ENCODE results near the gene SLC41A2.

DNA sequence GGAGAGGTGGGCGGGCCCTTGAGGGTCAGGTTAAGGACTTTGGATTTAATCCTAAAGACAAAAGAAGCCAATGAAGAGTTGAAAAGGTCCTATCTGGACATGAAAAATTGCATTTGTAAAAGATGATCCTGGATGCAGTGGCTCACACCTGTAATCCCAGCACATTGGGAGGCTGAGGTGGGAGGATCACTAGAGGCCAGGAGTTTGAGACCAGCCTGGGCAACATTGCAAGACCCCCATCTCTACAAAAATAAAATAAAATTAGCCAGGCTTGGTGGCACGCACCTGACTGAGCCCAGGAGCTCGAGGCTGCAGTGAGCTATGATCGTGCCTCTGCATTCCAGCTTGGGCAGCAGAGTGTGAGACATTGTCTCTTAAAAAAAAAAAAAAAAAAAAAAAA lies 2.4 kb upstream of the SLC41A2 start:
- TF ChIP-seq, protein P1, sequence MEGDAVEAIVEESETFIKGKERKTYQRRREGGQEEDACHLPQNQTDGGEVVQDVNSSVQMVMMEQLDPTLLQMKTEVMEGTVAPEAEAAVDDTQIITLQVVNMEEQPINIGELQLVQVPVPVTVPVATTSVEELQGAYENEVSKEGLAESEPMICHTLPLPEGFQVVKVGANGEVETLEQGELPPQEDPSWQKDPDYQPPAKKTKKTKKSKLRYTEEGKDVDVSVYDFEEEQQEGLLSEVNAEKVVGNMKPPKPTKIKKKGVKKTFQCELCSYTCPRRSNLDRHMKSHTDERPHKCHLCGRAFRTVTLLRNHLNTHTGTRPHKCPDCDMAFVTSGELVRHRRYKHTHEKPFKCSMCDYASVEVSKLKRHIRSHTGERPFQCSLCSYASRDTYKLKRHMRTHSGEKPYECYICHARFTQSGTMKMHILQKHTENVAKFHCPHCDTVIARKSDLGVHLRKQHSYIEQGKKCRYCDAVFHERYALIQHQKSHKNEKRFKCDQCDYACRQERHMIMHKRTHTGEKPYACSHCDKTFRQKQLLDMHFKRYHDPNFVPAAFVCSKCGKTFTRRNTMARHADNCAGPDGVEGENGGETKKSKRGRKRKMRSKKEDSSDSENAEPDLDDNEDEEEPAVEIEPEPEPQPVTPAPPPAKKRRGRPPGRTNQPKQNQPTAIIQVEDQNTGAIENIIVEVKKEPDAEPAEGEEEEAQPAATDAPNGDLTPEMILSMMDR (IDR thresholded peaks at IDR 0.05; ENCODE audit: insufficient read depth, low read length), result no peak
- TF ChIP-seq, protein P2, sequence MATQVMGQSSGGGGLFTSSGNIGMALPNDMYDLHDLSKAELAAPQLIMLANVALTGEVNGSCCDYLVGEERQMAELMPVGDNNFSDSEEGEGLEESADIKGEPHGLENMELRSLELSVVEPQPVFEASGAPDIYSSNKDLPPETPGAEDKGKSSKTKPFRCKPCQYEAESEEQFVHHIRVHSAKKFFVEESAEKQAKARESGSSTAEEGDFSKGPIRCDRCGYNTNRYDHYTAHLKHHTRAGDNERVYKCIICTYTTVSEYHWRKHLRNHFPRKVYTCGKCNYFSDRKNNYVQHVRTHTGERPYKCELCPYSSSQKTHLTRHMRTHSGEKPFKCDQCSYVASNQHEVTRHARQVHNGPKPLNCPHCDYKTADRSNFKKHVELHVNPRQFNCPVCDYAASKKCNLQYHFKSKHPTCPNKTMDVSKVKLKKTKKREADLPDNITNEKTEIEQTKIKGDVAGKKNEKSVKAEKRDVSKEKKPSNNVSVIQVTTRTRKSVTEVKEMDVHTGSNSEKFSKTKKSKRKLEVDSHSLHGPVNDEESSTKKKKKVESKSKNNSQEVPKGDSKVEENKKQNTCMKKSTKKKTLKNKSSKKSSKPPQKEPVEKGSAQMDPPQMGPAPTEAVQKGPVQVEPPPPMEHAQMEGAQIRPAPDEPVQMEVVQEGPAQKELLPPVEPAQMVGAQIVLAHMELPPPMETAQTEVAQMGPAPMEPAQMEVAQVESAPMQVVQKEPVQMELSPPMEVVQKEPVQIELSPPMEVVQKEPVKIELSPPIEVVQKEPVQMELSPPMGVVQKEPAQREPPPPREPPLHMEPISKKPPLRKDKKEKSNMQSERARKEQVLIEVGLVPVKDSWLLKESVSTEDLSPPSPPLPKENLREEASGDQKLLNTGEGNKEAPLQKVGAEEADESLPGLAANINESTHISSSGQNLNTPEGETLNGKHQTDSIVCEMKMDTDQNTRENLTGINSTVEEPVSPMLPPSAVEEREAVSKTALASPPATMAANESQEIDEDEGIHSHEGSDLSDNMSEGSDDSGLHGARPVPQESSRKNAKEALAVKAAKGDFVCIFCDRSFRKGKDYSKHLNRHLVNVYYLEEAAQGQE (IDR thresholded peaks at IDR 0.05; ENCODE audit: insufficient replicate concordance, low read depth), result no peak
